Lung (tissue), 12 donors: ENCODE measurements around the gene KCNH6. TPM values are rescaled to one million over a fixed set of nuclear protein-coding genes. Genes with fewer than 3 reads are reported as not detected.

Source experiments
- ATAC-seq: fragments of 200-7000 bp; cut with Tn5 transposase; one replicate; pipeline ENCODE4 v1.9.1; 2020; ENCODE audit warnings: moderate number of reproducible peaks; ENCODE audit not compliant: insufficient read depth, low FRiP score
- DNase-seq, 3 donors: peaks; one replicate each; pipeline ENCODE4 v3.0.0-alpha.2; 2013 to 2017
- H3K27ac ChIP-seq, 2 donors: one replicate each; pipeline ENCODE4 v1.5.1; 2013; ENCODE audit warnings: mild to moderate bottlenecking in 2 of 2, moderate library complexity in 2 of 2, control low read depth in 1 of 2, inconsistent platforms in 1 of 2, low read depth in 1 of 2, low read length in 1 of 2
- H3K27me3 ChIP-seq, 3 donors: one replicate each; pipeline ENCODE4 v1.5.1; 2013; ENCODE audit warnings: low read length in 2 of 3; ENCODE audit not compliant: control insufficient read depth in 3 of 3, insufficient read depth in 3 of 3
- H3K36me3 ChIP-seq, 4 donors: one replicate each; pipeline ENCODE4 v1.5.1; 2013; ENCODE audit warnings: low read length in 4 of 4, mild to moderate bottlenecking in 1 of 4, moderate library complexity in 1 of 4; ENCODE audit not compliant: control insufficient read depth in 4 of 4, insufficient read depth in 4 of 4
- H3K4me1 ChIP-seq, 5 donors: one replicate each; pipeline ENCODE4 v1.5.1; 2013; ENCODE audit warnings: low read length in 5 of 5, mild to moderate bottlenecking in 2 of 5, moderate library complexity in 1 of 5; ENCODE audit not compliant: control insufficient read depth in 5 of 5, insufficient read depth in 5 of 5
- H3K4me3 ChIP-seq: one replicate; pipeline ENCODE4 v1.5.1; 2013; ENCODE audit warnings: mild to moderate bottlenecking, control low read depth, moderate library complexity
- H3K9ac ChIP-seq, 2 donors: one replicate each; pipeline ENCODE4 v1.5.1; 2013; ENCODE audit warnings: low read length in 2 of 2, control low read depth in 1 of 2; ENCODE audit not compliant: insufficient read depth in 1 of 2
- H3K9me3 ChIP-seq, 4 donors: one replicate each; pipeline ENCODE4 v1.5.1; 2013; ENCODE audit warnings: low read length in 3 of 4, mild to moderate bottlenecking in 1 of 4, moderate library complexity in 1 of 4; ENCODE audit not compliant: control insufficient read depth in 4 of 4, insufficient read depth in 3 of 4
- CTCF ChIP-seq: IDR thresholded peaks from 2 replicates; pipeline ENCODE4 v1.5.1; 2012; ENCODE audit warnings: mild to moderate bottlenecking; ENCODE audit errors: control extremely low read depth, extremely low read depth
- WGBS, 2 donors: extraction: QIAGEN DNeasy Blood & Tissue Kit; methylation state at CpG; one replicate each; pipeline ENCODE4 v1.1.7; 2013; 5-methylcytosine and 5-hydroxymethylcytosine counted together
- polyA plus RNA-seq, 2 donors: library from polyadenylated mRNA; stranded (reverse); fragments of 200-250 nt; gene quantifications; one replicate each; pipeline ENCODE4 v1.2.1, GENCODE V29; 2013
- total RNA-seq, 2 donors: library from RNA; depleted of rRNA in 1 of 2; stranded (reverse); fragments of >200 nt in 1 of 2; gene quantifications; one replicate each; pipeline ENCODE4 v1.2.1, GENCODE V29; 2014 to 2021
- donor health status: control.
- donor health status: control.
- donor health status: Bipolar disorder and iron deficiency.
- donor health status: healthy.
- donor health status: DM: yes; HTN: yes; CAD: no.

Gene KCNH6
- total and polyA plus RNA-seq, 4 donors: 0.05 to 1.6 (median 0.31) TPM

- WGBS, 2 donors: 96 to 98% methylated on average over 5 of the region's 5 CpGs
- no peaks in the 10 kb centered on the region for H3K27me3 ChIP-seq
- no peak for DNase-seq
- ATAC-seq: no peak
- no peak overlapping the region for H3K4me3 ChIP-seq
- peaks cover 0 to 4% (median 0%) of the 10 kb centered on the region in 5 donors for H3K4me1 ChIP-seq
- H3K9ac ChIP-seq: no peak overlapping the region
- no peaks in the 10 kb centered on the region for H3K9me3 ChIP-seq
- TF ChIP-seq CTCF: no peak
- H3K27ac ChIP-seq: no peak overlapping the region
- H3K36me3 ChIP-seq: peaks cover 0 to 5% (median 0%) of the 10 kb centered on the region in 4 donors
Observed at GRCh38 chr17:63564562-63564961, 41.4 kb downstream of the KCNH6 start.

- no peak overlapping the region for H3K9ac ChIP-seq
- TF ChIP-seq CTCF: no peak
- no peak overlapping the region for H3K27ac ChIP-seq
- 91 to 100% methylated on average over 1 of the region's 1 CpG for WGBS, 2 donors
- H3K27me3 ChIP-seq: no peaks in the 10 kb centered on the region
- H3K4me3 ChIP-seq: no peak overlapping the region
- peaks cover 0 to 4% (median 0%) of the 10 kb centered on the region in 5 donors for H3K4me1 ChIP-seq
- ATAC-seq (no peak), DNase-seq (no peak)
- peaks cover 0 to 5% (median 0%) of the 10 kb centered on the region in 4 donors for H3K36me3 ChIP-seq
- no peaks in the 10 kb centered on the region for H3K9me3 ChIP-seq
Observed at GRCh38 chr17:63567229-63567628, 44.1 kb downstream of the KCNH6 start.

- no peaks in the 10 kb centered on the region for H3K9me3 ChIP-seq
- no peak overlapping the region for H3K27ac ChIP-seq
- ATAC-seq: no peak
- peaks cover 0 to 5% (median 0%) of the 10 kb centered on the region in 4 donors for H3K36me3 ChIP-seq
- WGBS, 2 donors: 86 to 89% methylated on average over 8 of the region's 8 CpGs
- no peak for DNase-seq
- peaks cover 0 to 3% (median 0%) of the 10 kb centered on the region in 5 donors for H3K4me1 ChIP-seq
- TF ChIP-seq CTCF: no peak
- no peak overlapping the region for H3K9ac ChIP-seq
- H3K27me3 ChIP-seq: no peaks in the 10 kb centered on the region
- no peak overlapping the region for H3K4me3 ChIP-seq
Observed at GRCh38 chr17:63568563-63568962, 45.4 kb downstream of the KCNH6 start.
